Measurements from ENCODE around the gene GPR27.

The GPR27 gene, protein sequence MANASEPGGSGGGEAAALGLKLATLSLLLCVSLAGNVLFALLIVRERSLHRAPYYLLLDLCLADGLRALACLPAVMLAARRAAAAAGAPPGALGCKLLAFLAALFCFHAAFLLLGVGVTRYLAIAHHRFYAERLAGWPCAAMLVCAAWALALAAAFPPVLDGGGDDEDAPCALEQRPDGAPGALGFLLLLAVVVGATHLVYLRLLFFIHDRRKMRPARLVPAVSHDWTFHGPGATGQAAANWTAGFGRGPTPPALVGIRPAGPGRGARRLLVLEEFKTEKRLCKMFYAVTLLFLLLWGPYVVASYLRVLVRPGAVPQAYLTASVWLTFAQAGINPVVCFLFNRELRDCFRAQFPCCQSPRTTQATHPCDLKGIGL

DNA sequence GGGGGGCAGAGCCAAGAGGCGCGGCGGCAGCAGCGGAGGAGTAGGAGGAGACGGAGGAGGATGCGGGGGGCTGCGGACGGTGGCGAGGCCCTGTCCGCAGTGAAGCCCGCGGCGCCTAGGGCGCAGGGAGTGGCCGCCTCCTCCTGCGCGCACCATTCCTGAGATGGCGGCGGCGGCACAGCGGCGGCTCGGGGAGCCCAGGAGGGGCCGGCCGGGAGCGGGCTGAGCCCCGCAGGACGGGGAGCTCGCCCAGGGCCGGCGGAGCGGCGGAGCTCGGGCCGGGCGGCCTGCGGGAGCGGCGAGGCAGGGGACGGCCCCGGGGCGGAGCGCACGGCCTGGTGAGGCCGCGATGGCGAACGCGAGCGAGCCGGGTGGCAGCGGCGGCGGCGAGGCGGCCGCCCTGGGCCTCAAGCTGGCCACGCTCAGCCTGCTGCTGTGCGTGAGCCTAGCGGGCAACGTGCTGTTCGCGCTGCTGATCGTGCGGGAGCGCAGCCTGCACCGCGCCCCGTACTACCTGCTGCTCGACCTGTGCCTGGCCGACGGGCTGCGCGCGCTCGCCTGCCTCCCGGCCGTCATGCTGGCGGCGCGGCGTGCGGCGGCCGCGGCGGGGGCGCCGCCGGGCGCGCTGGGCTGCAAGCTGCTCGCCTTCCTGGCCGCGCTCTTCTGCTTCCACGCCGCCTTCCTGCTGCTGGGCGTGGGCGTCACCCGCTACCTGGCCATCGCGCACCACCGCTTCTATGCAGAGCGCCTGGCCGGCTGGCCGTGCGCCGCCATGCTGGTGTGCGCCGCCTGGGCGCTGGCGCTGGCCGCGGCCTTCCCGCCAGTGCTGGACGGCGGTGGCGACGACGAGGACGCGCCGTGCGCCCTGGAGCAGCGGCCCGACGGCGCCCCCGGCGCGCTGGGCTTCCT lies at the start of gene GPR27:
TSS of gene GPR27 (plus strand) at position 155 of the 909 bp plus-strand sequence. CDS start at position 350, 195 bp downstream.
- peak; percentile 30 for DNase-seq

DNA sequence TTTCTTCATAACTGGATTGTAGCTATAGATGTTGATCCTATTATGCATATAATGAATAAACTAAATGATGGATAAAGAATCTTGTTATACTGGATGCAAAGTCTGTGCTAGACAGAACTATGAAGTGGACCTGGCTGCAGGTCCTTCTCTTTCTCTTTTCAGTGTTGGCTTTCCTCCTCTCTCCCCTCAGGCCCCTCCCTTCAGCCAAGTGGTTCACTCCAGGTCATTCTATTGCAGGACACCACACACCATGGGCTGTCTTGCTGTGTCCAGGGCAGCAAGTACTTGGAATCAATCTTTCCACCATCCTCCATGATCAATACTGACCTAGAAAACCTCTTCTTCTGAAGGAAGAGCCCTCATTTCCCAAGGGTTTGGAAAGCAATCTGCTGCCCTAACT lies 48.7 kb upstream of the GPR27 start:
- no peak for DNase-seq

DNA sequence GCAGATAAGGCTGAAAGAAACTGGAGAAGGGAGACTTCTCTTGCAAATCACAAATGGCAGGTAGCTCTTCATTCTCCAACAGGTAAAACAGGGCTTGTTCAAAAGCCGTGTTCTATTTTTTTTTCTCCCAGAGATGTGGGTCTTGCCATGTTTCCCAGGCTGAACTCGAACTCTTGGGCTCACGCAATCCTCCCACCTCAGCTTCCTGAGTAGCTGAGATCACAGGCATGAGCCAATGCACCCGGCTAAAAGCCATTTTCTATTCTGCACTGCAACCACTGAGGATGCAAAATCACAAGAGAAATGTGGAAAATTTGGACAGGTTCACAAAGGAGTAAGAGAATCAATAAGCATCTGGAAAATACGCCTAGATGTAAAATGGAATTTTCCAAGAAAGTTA lies 48.0 kb upstream of the GPR27 start:
- DNase-seq: no peak

DNA sequence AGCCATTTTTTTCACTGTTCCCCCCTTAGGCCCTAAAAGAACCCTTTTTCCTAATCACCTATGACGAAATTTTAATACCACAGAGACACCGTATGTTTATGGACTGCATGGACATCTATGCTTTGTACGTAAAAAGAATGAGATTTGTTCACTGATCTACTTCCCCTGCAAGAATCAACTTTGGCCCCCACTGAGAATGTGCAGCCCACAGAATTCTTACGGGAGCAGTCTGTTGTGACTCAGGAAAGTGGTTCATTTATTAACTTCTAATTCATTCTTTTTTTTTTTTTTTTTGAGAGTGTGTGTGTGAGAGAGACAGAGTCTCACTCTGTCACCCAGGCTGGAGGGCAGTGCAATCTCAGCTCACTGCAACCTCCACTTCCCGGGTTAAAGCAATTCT lies 46.1 kb upstream of the GPR27 start:
- no peak for DNase-seq

DNA sequence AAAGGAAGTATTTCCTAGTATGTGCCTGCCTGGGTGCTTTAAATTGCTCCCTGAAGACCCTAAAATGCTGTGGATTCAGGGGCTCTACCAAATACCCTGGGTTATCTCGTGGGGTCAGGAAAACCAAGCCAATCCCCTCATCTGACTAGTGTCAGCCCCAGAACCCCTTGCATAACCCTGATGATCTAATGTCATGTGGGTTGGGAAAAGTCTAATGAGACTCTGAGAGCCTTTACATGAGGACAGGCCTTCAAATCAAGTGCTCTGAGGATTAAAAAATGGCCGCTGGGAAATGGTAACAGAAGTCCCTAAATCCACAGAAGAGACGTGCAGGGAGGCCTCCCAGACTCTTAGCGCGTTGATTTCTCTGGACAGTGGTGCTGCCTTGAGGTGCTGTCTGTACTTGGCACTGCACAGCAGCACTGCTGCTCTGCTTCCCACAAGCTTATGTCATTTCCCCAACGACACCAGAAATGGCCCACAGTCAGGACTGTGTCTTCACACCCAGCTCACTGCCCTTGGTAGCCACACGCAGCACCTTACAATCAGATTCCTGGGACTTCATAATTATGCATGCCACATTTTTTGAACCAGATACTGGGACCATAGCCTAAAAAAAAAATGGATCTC lies 45.1 kb upstream of the GPR27 start:
- no peak for DNase-seq

DNA sequence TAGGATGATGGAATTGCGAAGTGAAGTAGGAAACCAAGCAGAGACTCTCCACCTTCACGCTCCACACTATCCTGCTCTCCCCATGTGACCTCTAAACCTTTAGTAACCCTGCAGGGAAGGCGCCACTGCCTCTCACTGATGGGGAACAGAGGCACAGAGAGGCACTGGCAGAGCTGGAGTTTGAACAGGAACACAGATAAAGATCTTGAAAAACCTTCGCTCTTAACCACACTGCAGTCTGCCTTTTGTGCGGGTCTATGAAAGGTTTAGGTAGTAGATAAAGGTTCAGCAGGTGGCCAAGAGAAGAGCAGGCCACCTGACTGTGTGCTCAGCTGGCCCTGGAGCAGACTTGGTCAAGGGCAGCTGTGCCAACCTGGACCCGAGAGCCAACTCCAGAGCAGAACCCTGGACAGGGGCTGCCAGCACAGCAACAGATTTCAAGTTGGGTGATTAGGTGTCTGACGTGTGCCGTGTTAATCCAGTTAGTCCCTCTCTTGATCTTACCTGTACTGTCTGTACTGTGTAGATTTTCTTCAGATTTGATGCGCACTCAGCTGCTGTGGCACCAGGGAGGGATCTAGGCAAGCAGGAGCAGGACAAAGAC lies 43.6 kb upstream of the GPR27 start:
- DNase-seq: no peak

DNA sequence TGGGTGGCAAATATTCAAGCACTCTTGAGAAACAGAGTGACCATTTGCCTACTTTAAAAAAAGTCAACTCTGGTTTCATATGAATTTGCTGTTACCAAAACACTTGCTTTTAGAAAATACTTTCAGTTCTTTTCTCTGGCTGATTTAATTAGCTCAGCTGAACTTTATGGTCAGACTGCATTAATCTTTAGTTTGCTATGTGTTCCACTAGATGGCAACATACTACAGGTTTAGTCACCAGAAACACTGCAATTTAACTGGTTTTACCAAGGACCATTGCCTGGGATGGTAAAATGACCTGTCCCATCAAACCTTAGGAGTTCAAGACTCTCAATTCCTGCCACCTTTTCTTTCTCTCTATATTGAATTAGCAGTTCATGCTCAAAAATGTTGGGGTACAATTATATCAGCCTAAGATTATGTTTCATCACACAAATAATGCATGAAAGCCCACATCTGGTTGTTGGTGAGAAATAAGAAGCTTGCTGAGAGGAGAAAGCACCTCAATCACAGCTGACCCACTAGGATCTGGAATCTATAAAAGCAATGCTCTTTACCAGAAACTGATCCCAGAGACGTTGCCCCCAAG lies 42.7 kb upstream of the GPR27 start:
- DNase-seq: no peak

DNA sequence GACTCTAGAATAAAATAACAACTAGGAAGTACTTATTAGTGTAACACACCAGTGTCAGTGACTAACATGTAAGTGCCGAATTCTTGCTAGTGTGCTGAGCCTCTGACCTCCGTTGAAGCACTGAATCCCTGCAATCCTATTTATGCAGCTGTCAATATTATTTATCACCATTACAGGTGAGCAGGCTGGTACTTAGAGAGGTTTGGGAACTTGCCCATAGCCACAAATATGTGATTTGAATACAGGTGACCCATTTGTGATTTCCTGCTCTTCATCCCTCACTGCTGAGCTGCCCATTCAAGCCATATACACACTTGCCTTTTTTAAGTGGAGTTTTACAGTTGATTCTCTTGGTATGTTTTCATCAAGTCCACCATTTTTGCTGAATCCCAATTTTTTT lies 40.6 kb upstream of the GPR27 start:
- no peak for DNase-seq

DNA sequence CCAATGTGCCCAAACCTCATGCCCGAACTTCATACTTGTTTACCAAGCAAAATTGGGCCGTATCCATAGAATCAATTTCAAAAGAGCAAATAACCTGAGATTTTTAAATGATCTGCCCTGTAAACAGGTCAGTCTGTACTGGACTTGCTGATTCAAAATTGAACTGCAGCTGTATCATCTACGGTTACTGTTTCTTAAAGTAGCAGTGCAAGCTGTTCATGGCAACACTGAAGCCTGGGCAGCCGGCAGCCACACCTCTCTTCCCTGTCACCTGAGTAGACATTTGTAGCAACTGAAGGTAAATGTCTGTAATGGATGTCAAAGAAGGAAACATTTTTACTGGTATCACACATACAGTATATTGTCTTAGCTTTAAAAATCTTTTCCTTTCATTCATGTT lies 39.1 kb upstream of the GPR27 start:
- DNase-seq: no peak

DNA sequence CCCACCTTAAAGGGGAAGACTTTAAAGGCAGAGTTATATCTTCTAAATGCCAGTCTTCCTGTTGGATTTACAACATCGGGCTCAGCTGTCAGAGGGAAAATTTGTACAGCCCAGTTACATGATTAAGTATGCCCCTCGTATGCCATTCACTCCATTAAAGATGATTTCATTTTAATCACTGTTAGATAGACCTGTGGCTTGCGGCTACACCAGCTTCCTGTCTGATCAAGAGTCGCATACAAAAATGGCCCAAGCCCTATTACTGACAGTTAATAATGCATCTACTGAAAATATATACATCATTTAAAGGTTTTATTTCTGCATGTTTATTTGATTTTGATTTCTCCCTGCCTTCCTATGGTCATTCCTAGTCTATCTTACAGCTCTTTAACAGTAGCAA lies 35.6 kb upstream of the GPR27 start:
- DNase-seq: peak; percentile 38

DNA sequence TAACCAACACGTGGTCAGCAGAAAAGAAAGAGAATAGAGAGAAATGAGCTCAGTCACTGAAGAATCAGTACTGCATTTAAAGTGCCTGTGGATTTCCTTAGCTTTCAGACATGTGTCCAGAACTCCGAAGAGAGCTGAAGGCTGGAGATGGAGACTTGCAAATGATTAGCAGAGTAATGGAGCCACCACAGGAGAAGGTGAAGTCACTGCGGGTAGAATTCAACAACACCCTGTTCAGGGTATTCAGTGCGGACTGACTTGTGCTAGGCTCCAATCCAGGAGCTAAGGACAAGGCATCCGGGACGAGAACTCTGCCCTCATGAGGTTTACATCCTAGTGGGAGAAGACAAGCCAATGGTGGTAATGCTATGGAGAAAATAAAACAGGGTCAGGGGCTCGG lies 32.7 kb upstream of the GPR27 start:
- DNase-seq: no peak

DNA sequence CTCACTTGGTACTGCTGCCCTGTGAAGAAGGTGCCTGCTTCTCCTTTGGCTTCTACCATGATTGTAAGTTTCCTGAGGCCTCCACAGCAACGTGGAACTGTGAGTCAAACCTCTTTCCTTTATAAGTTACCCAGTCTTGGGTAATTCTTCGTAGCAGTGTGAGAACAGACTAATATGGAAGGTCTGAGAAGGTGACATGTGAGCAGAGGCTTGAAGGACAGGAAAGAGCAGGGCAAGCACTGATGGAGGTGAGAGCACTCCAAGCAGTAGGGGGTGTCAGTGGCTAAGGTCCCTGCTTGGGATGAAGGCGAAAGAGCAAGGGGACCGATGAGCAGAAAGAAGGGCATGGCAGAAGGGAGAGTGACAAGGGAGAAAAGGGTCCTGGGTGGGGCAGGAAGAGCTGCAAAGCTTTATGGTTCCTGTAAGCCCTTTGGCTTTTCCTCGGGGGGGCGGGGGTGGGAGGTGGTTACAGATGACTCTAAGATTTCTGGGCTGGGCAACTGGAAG lies 32.0 kb upstream of the GPR27 start:
- peak; percentile 15 for DNase-seq

DNA sequence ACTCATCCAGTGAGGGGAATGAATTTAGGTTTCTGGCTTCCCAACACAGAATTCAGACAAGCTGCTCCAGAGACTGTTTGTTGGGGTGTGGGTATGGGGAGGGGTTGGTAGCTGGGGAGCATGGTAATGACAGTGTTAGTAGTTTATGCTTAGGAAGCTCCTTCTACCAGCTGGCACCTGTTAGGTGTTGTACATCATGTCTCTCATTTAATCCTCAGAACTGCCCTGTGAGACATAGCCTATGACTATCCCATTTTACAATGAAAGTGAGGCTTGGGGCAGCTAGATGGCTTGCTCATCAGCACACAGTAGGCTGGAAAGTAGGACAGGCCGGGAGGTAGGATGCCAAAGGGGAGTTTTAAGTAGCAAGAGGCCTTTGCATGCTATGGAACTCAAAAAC lies 31.0 kb upstream of the GPR27 start:
- DNase-seq: no peak

DNA sequence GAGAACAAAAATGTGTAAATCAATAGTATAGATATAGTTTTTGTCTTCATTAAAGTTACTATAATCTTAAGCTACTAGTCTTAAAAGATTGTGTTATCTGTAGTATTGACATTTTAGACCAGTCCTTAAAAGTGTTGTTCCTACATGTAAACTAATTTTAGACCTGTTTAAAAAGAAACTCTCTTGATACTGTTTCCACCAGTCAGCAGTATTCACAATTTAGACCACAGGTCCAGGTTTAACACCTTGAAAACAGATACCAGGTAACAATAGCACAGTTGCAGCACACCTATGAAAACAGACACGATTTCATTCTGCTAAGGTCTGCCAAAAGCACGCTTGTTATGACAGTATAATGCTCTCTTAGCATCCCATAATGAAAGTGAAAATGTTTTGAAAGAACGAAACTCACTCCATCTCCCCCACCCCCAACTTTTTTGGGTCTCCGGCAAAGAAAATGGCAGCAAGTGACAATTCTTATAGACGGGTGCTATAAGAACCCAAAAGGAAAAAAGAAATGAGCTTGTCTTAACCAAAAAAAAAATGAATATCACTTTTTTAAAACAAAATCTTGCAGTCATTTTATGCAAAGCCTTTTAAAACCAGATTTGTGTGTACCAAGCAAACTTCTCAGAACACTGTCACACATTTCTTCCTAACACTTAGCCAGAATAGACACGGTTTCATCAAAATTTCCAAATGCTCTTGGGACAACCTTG lies 30.0 kb upstream of the GPR27 start:
- DNase-seq: peak; percentile 62

DNA sequence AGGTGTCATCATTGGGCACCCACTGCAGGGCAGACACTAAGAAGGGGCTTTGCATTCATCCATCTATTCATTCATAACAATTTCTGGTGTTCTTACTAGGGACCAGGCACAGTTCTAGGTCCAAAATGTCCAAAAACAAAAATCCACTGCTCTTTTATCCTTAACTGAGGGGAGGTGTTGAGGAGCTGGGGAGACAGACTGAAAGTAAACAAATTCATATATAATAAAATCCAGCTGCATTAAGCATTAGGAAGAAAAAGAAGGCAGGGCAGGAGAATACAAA lies 29.5 kb upstream of the GPR27 start:
- DNase-seq: no peak

DNA sequence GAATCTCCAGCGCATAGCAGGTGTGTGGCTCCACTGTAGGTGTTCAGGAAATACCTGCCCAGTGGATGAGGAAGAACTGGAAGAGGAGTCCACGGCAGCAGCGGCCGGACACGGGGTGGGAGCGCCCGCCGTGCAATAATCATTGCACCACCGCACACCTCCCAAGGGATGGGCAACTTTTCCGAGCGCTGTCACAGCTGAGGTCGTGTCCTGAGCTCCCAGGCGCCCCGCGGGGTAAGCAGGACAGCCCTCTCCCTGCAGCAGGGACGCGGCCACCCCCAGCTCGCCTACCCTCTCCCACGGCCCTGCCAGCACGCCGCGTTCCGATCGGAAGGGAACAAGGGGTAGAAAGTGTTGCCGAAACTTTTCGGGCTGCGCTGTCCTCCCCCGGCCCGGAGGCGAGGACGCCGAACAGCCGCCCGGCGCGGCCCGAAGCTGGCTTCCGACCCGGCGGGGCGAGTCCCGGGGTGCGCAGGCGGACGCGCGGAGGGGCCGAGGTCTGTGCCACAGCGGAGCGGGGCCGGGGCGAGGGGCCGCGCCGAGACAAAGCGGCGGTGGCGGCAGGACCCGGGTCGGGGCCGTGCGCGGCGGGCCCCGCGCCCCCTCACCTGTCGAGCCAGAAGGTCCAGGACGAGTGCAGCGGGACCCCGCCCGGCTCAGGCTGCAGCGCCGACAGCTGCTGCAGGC lies 28.9 kb upstream of the GPR27 start:
- DNase-seq: peak; percentile 49

DNA sequence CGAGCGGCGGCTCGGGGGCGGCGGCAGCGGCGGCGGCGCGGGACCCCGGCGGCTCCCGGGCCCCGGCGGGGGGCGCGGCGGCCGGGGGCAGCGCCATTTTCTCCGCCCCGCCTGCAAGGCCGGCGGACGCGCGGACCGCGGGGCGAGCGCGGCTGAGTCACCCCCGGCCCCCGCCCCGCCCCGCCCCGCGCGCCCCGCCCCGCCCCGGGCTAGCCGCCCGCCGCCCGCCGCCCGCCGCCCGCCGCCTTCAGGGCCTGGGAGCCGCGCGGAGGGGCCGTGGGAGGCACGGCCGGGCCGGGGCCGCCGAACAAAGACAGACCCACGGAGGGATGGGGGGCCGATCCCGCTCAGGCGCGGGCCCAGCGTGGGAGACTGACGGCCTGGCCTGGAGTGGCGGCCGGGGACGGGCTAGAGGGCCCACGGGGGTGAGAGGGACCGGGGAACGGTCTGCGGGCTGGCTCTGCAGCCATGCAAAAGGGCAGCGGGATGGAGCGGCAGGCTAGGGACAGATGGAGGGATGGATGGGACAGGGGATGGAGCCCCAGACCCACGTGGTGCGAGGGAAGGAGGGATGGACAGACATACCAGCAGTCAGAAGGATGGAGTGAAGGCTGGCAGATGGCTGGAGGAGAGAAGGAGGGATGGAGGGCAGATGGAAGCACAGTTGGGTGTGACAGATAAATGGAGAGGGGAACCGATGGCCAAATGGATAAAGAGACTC lies 28.2 kb upstream of the GPR27 start, which contains the start of gene EIF4E3:
TSS of gene EIF4E3 (minus strand) at position 132 of the 721 bp plus-strand sequence. CDS start at position 97, 35 bp downstream.
- peak; percentile 49 for DNase-seq

DNA sequence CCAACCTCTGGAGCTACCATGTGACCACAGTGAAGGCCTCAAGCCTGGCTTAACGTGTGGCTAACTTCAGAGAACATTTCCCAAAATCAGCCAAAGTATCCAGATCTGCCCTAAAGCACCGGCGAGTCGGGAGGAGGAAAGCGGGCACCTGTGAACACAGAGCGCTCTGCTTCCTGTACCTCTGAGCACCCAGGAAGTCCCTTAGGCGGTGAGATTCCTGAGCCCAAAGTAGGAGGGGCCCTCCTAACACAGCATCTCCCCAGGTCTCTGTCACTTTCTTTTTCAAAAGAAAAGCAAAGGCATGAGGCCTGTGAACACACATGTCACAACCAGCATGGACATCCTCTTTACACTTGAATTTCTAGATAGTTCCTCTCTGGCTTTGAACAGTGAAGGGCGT lies 27.5 kb upstream of the GPR27 start:
- DNase-seq: peak; percentile 53

DNA sequence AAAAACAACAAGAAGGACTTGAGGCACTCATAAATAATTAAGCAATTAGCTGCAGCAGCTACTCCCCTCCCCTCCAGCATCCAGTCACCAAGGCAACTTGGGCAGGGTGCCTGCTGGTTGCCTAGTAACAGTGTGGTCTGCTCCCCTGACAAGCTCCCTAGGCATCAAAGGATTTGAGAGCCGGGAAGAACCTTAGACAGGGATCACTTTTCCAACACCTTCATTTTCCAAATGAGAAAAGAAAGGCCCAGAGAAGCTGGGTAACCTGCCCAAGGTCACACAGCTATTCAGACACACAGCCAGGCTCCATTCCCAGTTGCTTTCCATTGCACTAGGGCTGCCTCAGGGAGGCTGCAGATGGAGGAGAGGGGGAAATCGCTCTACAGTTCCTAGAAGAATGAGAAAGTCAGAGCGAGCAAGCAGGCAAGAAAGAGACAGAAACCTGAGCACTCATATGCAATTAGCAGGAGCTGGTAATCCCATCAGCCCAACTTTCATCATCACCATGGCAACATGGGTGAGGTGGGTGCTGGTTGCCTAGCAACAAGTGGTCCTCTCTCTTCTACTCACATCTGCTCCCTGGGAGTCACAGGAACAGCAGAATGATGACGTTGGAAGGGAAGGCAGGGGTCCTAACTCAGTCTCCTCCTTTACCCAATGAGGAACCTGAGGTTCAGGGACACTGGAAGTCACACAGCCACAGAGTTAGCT lies 24.9 kb upstream of the GPR27 start:
- no peak for DNase-seq

DNA sequence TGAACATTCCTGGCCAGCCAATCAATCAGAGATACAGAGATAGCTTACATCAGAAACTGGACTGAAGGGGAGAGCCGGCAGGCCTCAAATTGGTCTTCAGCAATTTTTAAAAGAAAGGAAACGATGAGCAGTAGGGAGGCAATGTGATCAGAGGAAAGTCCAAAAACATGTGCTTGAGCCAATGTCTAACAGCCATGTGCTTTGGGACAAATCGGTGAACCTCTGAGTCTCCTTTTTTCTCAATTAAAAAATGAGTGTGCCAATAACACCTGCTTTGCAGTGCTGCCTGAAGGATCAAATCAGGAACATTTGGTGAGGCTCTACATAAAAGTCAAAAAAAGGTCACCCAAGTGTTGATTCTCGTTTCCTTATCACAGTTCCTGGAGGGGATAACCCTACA lies 21.0 kb upstream of the GPR27 start:
- DNase-seq: no peak

Measured in activated naive CD4-positive, alpha-beta T cell treated with Interleukin-2 at 50 U/mL for 16 hours (primary cell).